Keratinocyte (primary cell): Measurements from ENCODE around the gene SLC39A11.
"Not testable (repeated sequence)": the region's sequence is repeated elsewhere in the genome, so short reads cannot be mapped to it uniquely, and the experiment has no call there.

Source experiments
- EZH2 ChIP-seq: IDR thresholded peaks from one replicate; pipeline ENCODE4 v1.6.1; 2012; ENCODE audit warnings: inconsistent platforms, mild to moderate bottlenecking, low read length, moderate library complexity
- TF ChIP-seq, protein P1 (sequence below), 3 experiments: IDR thresholded peaks in 1 of 3; conservative IDR thresholded peaks in 1 of 3; optimal IDR thresholded peaks in 1 of 3; 2 replicates in 2 of 3; 3 replicates in 1 of 3; pipeline versions ENCODE3 to v1.5.1; 2011; ENCODE audit warnings: low read length in 3 of 3, mild to moderate bottlenecking in 3 of 3, moderate library complexity in 2 of 3, control low read depth in 1 of 3, inconsistent platforms in 1 of 3; ENCODE audit not compliant: insufficient read depth in 2 of 3; ENCODE audit errors: extremely low read depth in 1 of 3

DNA sequence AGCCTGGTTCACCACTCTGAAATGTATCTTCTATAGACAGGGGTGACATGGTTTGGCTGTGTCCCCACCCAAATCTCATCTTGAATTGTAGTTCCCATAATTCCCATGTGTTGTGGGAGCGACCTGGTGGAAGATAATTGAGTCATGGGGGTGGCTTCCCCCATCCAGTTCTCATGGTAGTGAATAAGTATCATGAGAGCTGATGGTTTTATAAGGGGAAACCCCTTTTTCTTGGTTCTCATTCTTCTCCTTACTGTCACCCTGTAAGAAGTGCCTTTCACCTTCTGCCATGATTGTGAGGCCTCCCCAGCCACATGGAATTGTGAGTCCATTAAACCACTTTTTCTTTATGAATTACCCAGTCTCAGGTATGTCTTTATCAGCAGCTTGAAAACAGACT, 319.3 kb downstream of the SLC39A11 start:
- TF ChIP-seq EZH2 = not testable (repeated sequence)
- TF ChIP-seq, protein P1, sequence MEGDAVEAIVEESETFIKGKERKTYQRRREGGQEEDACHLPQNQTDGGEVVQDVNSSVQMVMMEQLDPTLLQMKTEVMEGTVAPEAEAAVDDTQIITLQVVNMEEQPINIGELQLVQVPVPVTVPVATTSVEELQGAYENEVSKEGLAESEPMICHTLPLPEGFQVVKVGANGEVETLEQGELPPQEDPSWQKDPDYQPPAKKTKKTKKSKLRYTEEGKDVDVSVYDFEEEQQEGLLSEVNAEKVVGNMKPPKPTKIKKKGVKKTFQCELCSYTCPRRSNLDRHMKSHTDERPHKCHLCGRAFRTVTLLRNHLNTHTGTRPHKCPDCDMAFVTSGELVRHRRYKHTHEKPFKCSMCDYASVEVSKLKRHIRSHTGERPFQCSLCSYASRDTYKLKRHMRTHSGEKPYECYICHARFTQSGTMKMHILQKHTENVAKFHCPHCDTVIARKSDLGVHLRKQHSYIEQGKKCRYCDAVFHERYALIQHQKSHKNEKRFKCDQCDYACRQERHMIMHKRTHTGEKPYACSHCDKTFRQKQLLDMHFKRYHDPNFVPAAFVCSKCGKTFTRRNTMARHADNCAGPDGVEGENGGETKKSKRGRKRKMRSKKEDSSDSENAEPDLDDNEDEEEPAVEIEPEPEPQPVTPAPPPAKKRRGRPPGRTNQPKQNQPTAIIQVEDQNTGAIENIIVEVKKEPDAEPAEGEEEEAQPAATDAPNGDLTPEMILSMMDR (optimal IDR thresholded peaks at IDR 0.05 in 1 of 3, IDR thresholded peaks at IDR 0.05 in 1 of 3, conservative IDR thresholded peaks at IDR 0.05 in 1 of 3; ENCODE audit: extremely low read depth in 1 of 3, insufficient read depth in 2 of 3, low read length in 3 of 3) = not testable (repeated sequence)
